Type B pancreatic cell (in vitro differentiated cells): Measurements from ENCODE around the gene PKHD1. TPM values are rescaled to one million over a fixed set of nuclear protein-coding genes. Genes with fewer than 3 reads are reported as not detected.

Source experiments
- DNase-seq: peaks from one replicate; pipeline ENCODE4 v3.0.0; 2021; ENCODE audit warnings: mixed read lengths; ENCODE audit not compliant: unreplicated experiment; ENCODE audit errors: extremely low spot score
- H3K27ac Mint-ChIP-seq: 2 replicates; pipeline ENCODE4 v1.8.0; 2021; ENCODE audit warnings: mild to moderate bottlenecking, mixed read lengths
- H3K27me3 Mint-ChIP-seq: 2 replicates; pipeline ENCODE4 v1.8.0; 2021; ENCODE audit warnings: mixed read lengths
- H3K36me3 Mint-ChIP-seq: 2 replicates; pipeline ENCODE4 v1.8.0; 2021; ENCODE audit warnings: mixed read lengths
- H3K4me1 Mint-ChIP-seq: one replicate; pipeline ENCODE4 v1.8.0; 2021; ENCODE audit warnings: mixed read lengths; ENCODE audit not compliant: unreplicated experiment
- H3K4me3 Mint-ChIP-seq: 2 replicates; pipeline ENCODE4 v1.8.0; 2021; ENCODE audit warnings: mild to moderate bottlenecking, mixed read lengths
- H3K9me3 Mint-ChIP-seq: 2 replicates; pipeline ENCODE4 v1.8.0; 2021; ENCODE audit warnings: mixed read lengths
- total RNA-seq: library from RNA; stranded (reverse); gene quantifications from 2 replicates; pipeline ENCODE4 v1.2.1, GENCODE V29; 2021; ENCODE audit warnings: low replicate concordance
- TF ChIP-seq, protein P1 (sequence below): fragments of 200-600 bp; sonication (generic); conservative IDR thresholded peaks from 2 replicates; pipeline ENCODE4 v1.5.0; 2021; ENCODE audit warnings: antibody characterized with exemption, mild to moderate bottlenecking

The PKHD1 gene
- total RNA-seq, 1 donor from 2014 or later: 0.75 TPM

DNA sequence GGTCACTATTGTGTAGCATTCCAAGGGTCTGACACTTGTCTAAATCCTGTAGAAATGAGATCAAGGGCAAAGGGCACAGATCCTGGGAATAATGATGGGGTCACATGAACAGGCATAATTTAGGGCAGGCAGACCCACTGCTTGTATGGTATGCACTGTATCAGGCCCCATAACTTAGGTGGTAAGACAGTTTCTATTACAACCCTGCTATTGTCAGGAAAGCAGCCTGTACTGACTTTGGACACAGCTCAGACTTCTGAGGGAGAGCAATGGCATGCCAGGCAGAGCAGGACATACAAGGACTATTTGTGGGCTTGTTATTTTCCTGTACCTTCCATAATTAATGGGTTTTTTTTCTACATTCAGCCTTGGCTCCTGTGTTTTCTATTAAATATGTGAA is 286.8 kb downstream of the PKHD1 start:
- Mint-ChIP-seq H3K4me1 (no peaks in the 10 kb centered on the region), H3K27ac (peak overlapping the region; percentile 56)
- DNase-seq: no peak

DNA sequence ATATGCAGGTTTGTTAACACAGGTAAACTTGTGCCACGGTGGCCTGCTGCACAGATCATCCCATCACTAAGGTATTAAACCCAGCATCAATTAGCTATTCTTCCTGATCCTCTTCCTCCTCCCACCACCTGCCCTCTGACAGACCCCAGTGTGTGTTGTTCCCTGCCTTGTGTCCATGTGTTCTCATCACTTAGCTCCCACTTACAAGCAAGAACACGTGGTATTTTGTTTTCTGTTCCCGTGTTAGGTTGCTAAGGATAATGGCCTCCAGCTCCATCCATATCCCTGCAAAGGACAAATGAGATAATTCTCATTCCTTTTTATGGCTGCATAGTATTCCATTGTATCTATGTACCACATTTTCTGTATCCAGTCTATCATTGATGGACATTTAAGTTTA is 294.0 kb downstream of the PKHD1 start:
- Mint-ChIP-seq H3K4me1 (no peaks in the 10 kb centered on the region), H3K9me3 (peaks cover 5% of the 10 kb centered on the region), H3K36me3 (no peaks in the 10 kb centered on the region), H3K4me3 (no peak overlapping the region), H3K27me3 (peaks cover 3% of the 10 kb centered on the region), H3K27ac (no peak overlapping the region)
- no peak for DNase-seq
- TF ChIP-seq, protein P1, sequence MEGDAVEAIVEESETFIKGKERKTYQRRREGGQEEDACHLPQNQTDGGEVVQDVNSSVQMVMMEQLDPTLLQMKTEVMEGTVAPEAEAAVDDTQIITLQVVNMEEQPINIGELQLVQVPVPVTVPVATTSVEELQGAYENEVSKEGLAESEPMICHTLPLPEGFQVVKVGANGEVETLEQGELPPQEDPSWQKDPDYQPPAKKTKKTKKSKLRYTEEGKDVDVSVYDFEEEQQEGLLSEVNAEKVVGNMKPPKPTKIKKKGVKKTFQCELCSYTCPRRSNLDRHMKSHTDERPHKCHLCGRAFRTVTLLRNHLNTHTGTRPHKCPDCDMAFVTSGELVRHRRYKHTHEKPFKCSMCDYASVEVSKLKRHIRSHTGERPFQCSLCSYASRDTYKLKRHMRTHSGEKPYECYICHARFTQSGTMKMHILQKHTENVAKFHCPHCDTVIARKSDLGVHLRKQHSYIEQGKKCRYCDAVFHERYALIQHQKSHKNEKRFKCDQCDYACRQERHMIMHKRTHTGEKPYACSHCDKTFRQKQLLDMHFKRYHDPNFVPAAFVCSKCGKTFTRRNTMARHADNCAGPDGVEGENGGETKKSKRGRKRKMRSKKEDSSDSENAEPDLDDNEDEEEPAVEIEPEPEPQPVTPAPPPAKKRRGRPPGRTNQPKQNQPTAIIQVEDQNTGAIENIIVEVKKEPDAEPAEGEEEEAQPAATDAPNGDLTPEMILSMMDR: no peak

More for the DNA sequence above, 286.8 kb downstream of the PKHD1 start:
- TF ChIP-seq, protein P1: no peak
- Mint-ChIP-seq H3K9me3 (peaks cover 8% of the 10 kb centered on the region), H3K4me3 (no peak overlapping the region), H3K36me3 (no peaks in the 10 kb centered on the region), H3K27me3 (no peaks in the 10 kb centered on the region)

DNA sequence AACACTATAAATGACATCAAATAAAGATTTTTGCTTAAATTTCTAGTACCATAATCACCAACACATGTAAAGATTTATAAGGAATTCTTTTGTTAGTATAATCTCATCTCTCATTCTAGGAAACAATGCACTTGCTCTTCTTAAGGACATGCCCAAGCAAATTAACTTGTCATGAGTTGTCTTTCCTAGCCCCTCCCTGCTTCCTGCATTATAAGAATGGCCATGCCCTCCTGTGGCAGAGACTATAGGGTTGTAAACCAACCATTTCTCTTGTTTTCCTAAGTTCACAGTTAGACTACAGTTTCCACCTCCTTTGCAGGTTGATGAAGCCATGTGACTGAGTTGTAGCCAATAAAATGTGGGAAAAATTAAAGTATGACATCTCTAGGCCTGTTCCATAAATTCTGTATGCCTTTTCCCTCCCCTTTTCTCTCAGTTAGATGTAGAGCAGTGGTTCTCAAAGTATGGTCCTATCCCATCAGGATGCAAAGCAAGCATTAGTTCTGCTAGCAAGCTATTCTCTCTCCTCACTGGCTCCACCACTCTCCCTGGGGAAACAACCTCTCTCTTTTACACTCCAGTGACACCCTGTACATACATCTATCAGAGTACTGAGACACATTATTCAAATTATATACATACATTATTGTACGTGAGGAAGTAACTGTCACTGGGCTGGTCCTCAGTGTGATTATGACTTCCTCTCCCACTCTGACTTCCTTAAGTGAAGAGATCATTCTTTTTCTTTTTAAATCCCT is 295.0 kb downstream of the PKHD1 start:
- Mint-ChIP-seq H3K4me1 (no peaks in the 10 kb centered on the region), H3K27me3 (peaks cover 3% of the 10 kb centered on the region), H3K27ac (no peak overlapping the region), H3K9me3 (peaks cover 5% of the 10 kb centered on the region), H3K36me3 (no peaks in the 10 kb centered on the region), H3K4me3 (no peak overlapping the region)
- TF ChIP-seq, protein P1: no peak
- no peak for DNase-seq

DNA sequence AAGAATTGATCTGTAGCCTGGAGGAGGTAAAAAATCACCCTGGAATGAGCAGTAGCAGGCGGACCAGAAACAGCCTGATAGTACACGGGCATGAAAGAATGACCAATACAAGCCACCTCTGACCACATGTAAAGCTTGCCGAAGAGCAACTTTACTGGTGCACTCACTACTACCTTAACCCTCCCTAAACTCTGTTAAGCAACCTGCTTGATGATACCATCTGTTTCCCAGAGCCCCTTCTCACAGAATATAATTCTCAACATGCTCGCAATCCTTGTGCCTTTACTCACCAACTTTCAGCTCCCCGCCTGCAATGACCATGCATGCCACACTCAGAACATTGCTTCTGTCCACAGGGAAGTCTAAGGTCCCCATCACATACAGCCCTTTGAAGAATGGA is 296.5 kb downstream of the PKHD1 start:
- Mint-ChIP-seq H3K9me3 (no peaks in the 10 kb centered on the region), H3K36me3 (no peaks in the 10 kb centered on the region), H3K4me1 (no peaks in the 10 kb centered on the region), H3K27me3 (peaks cover 3% of the 10 kb centered on the region), H3K4me3 (no peak overlapping the region), H3K27ac (no peak overlapping the region)
- TF ChIP-seq, protein P1: no peak
- DNase-seq: no peak

DNA sequence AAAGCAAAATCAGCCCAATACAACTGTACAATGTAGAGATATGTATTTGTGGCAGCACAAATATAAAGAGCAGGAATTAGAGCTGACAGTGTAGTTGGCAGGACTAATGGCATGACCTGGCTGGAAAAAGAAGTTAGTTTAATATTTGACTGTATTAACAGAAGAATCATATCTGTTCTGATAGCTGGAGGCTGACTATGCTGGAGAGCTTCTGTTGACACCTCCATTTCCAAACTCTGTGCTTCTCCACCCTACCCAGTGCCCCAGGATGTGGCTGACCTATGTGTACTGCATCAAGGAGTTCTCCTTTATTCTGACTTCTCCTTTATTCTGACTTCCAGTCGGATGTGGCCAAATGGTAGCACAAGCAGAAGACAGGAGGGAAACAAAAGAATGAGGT is 299.3 kb downstream of the PKHD1 start:
- H3K4me1 Mint-ChIP-seq: no peaks in the 10 kb centered on the region
- peaks cover 3% of the 10 kb centered on the region for H3K27me3 Mint-ChIP-seq
- no peak overlapping the region for H3K4me3 Mint-ChIP-seq
- H3K36me3 Mint-ChIP-seq: no peaks in the 10 kb centered on the region
- no peak for DNase-seq
- no peak overlapping the region for H3K27ac Mint-ChIP-seq
- H3K9me3 Mint-ChIP-seq: no peaks in the 10 kb centered on the region
- TF ChIP-seq, protein P1: no peak
